H1 (cell line): Measurements from ENCODE around the gene SNX24.

Experiments
- SIN3A ChIP-seq, 2 experiments: IDR thresholded peaks in 1 of 2; conservative IDR thresholded peaks in 1 of 2; 2 replicates each; pipeline ENCODE4 v1.6.1; 2011 to 2012; ENCODE audit warnings: low read length in 2 of 2, improper control_type of control experiment in 1 of 2, low read depth in 1 of 2, mild to moderate bottlenecking in 1 of 2
- TAF1 ChIP-seq: IDR thresholded peaks from 2 replicates; pipeline ENCODE4 v1.6.1; 2011; ENCODE audit warnings: mild to moderate bottlenecking, low read depth, low read length
- YY1 ChIP-seq: IDR thresholded peaks from 2 replicates; pipeline ENCODE4 v1.6.1; 2011; ENCODE audit warnings: low read depth, mild to moderate bottlenecking, low read length
- TF ChIP-seq, protein P1 (sequence below), 3 experiments: IDR thresholded peaks; 1 replicate in 2 of 3; 2 replicates in 1 of 3; pipeline versions ENCODE4 v1.5.1 to v1.6.1; 2011; ENCODE audit warnings: low read length in 3 of 3, mild to moderate bottlenecking in 3 of 3, inconsistent platforms in 2 of 3, low read depth in 1 of 3, moderate library complexity in 1 of 3; ENCODE audit not compliant: insufficient read depth in 1 of 3; ENCODE audit errors: control extremely low read depth in 1 of 3

DNA sequence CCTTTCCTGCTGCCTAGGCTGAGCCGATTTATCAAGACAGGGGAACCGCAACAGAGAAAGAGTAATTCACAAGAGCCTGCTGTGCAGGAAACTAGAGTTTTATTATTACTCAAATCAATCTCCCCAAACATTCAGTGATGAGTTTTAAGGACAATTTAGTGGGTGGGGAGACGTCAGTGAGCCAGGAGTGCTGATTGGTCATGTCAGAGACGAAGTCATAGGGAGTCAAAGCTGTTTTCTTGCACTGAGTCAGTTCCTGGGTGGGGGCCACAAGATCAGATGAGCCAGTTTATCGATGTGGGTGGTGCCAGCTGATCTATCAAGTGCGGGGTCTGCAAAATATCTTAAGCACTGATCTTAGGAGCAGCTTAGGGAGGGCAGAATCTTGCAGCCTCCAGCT, 19.0 kb downstream of the SNX24 start:
- TF ChIP-seq, protein P1, sequence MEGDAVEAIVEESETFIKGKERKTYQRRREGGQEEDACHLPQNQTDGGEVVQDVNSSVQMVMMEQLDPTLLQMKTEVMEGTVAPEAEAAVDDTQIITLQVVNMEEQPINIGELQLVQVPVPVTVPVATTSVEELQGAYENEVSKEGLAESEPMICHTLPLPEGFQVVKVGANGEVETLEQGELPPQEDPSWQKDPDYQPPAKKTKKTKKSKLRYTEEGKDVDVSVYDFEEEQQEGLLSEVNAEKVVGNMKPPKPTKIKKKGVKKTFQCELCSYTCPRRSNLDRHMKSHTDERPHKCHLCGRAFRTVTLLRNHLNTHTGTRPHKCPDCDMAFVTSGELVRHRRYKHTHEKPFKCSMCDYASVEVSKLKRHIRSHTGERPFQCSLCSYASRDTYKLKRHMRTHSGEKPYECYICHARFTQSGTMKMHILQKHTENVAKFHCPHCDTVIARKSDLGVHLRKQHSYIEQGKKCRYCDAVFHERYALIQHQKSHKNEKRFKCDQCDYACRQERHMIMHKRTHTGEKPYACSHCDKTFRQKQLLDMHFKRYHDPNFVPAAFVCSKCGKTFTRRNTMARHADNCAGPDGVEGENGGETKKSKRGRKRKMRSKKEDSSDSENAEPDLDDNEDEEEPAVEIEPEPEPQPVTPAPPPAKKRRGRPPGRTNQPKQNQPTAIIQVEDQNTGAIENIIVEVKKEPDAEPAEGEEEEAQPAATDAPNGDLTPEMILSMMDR (IDR thresholded peaks at IDR 0.05; ENCODE audit: control extremely low read depth in 1 of 3, insufficient read depth in 1 of 3, low read depth in 1 of 3, low read length in 3 of 3): no peak
- TF ChIP-seq YY1 (no peak), TAF1 (no peak), SIN3A (conservative IDR thresholded peaks at IDR 0.05 in 1 of 2, IDR thresholded peaks at IDR 0.05 in 1 of 2; ENCODE audit: low read depth in 1 of 2, low read length in 2 of 2) (no peak)
